HEK293 (cell line): ENCODE data around the gene METRNL.

Source experiments
- CTCF ChIP-seq: fragments of 450-650 bp; formaldehyde crosslinking; IDR thresholded peaks from 2 replicates; pipeline ENCODE4 v1.5.1; 2016; ENCODE audit warnings: missing biosample characterization, missing genetic modification characterization
- KLF1 ChIP-seq: fragments of 450-650 bp; formaldehyde crosslinking; IDR thresholded peaks from 2 replicates; pipeline ENCODE4 v1.5.1; 2016; ENCODE audit warnings: missing biosample characterization, missing genetic modification characterization
- MYNN ChIP-seq: fragments of 450-650 bp; formaldehyde crosslinking; IDR thresholded peaks from 2 replicates; pipeline ENCODE4 v1.5.1; 2016; ENCODE audit warnings: missing biosample characterization, missing genetic modification characterization, borderline replicate concordance
- PATZ1 ChIP-seq: fragments of 450-650 bp; formaldehyde crosslinking; IDR thresholded peaks from 2 replicates; pipeline ENCODE4 v1.5.1; 2016; ENCODE audit warnings: missing biosample characterization, missing genetic modification characterization
- PRDM10 ChIP-seq: fragments of 450-650 bp; formaldehyde crosslinking; IDR thresholded peaks from 2 replicates; pipeline ENCODE4 v1.5.1; 2016; ENCODE audit warnings: missing biosample characterization, missing genetic modification characterization
- REST ChIP-seq: fragments of 450-650 bp; formaldehyde crosslinking; IDR thresholded peaks from 2 replicates; pipeline ENCODE4 v1.5.1; 2016; ENCODE audit warnings: missing biosample characterization, missing genetic modification characterization
- ZNF121 ChIP-seq: fragments of 450-650 bp; formaldehyde crosslinking; IDR thresholded peaks from 2 replicates; pipeline ENCODE4 v1.5.1; 2016; ENCODE audit warnings: missing biosample characterization, missing genetic modification characterization
- ZNF26 ChIP-seq: fragments of 450-650 bp; formaldehyde crosslinking; IDR thresholded peaks from 2 replicates; pipeline ENCODE4 v1.5.1; 2016; ENCODE audit warnings: missing biosample characterization, missing genetic modification characterization
- ZNF274 ChIP-seq, 2 experiments: fragments of 200-500 bp in 1 of 2; fragments of 450-650 bp in 1 of 2; sonication (Bioruptor generic) in 1 of 2; formaldehyde crosslinking in 1 of 2; IDR thresholded peaks; 2 replicates each; pipeline versions ENCODE4 v1.5.1 to v1.6.1; 2014 to 2016; ENCODE audit warnings: borderline replicate concordance in 1 of 2, inconsistent platforms in 1 of 2, low read length in 1 of 2, missing biosample characterization in 1 of 2, missing genetic modification characterization in 1 of 2
- ZNF433 ChIP-seq: fragments of 450-650 bp; formaldehyde crosslinking; IDR thresholded peaks from 2 replicates; pipeline ENCODE4 v1.5.1; 2016; ENCODE audit warnings: missing biosample characterization, missing genetic modification characterization, low read depth
- ZNF580 ChIP-seq: fragments of 450-650 bp; formaldehyde crosslinking; IDR thresholded peaks from 2 replicates; pipeline ENCODE4 v1.5.1; 2016; ENCODE audit warnings: missing biosample characterization, missing genetic modification characterization
- ZNF658 ChIP-seq: fragments of 450-650 bp; formaldehyde crosslinking; IDR thresholded peaks from 2 replicates; pipeline ENCODE4; 2016; ENCODE audit warnings: missing biosample characterization, missing genetic modification characterization
- ZNF785 ChIP-seq: fragments of 450-650 bp; formaldehyde crosslinking; IDR thresholded peaks from 2 replicates; pipeline ENCODE4 v1.5.1; 2016; ENCODE audit warnings: missing biosample characterization, missing genetic modification characterization

- TF ChIP-seq MYNN (tag by site-specific recombination) (no peak), PATZ1 (tag by site-specific recombination) (no peak), CTCF (no peak), ZNF658 (tag by site-specific recombination) (no peak), PRDM10 (tag by site-specific recombination) (no peak), ZNF274 (IDR thresholded peaks at IDR 0.05; ENCODE audit: low read length) (no peak), ZNF274 (tag by site-specific recombination; IDR thresholded peaks at IDR 0.05; ENCODE audit: borderline replicate concordance) (no peak), REST (tag by site-specific recombination) (no peak), ZNF26 (no peak), ZNF785 (tag by site-specific recombination) (no peak), ZNF121 (tag by site-specific recombination) (no peak), KLF1 (tag by site-specific recombination) (no peak), ZNF580 (no peak), ZNF433 (tag by site-specific recombination) (no peak)
Observed at GRCh38 chr17:83069571-83069906, 9.9 kb upstream of the METRNL start.
